GM19239 (cell line): ENCODE measurements around the gene TRPM3.

Experiments used
- DNase-seq: peaks from one replicate; pipeline ENCODE4 v3.0.0; 2011; ENCODE audit warnings: low spot score; ENCODE audit not compliant: insufficient read length
- FAIRE-seq: peaks from 2 replicates; lab custom pipeline; 2011; peaks lifted over from hg19 to GRCh38; lab: Jason Lieb, UNC

TRPM3 gene

DNA sequence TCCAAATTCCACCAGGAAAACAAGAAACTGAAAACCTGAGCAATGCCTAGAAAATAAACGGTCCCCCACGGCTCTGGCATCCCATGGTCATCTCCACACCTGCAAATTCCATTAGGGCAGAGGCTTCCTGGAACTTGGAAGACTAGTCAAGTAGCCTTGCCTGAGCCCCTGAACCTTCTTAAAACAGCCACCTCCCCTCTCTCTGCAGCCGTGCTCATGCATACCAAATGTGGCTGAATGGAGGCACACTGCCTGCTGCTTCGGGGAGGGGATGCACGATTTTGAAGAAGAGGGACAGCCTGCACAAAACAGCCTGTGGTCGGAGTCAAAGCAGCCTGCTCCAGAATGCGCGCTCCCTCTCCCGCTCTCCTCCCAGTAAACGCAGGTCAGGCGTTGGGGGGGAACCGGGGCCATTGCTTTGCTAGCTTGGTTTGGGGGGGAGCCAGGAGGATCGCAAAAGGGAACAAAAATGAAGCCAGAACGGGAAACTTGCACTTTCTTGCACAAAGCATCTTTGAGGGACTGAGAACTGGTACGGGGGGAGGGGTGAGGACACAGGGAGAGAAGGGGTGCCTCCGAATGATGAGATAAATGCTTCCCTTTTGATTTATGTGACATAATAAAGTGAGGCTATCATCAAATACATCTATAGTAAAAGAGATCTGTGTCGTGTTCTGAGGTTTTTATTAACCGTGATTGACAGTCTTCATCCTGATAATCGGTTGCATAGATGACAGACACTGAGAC is at the start of gene TRPM3:
Gene TRPM3, minus strand, starts transcription at position 347 of the 747 bp plus-strand sequence. Its CDS starts 267 bp downstream, at position 80.
- DNase-seq (no peak), FAIRE-seq (no peak)

DNA sequence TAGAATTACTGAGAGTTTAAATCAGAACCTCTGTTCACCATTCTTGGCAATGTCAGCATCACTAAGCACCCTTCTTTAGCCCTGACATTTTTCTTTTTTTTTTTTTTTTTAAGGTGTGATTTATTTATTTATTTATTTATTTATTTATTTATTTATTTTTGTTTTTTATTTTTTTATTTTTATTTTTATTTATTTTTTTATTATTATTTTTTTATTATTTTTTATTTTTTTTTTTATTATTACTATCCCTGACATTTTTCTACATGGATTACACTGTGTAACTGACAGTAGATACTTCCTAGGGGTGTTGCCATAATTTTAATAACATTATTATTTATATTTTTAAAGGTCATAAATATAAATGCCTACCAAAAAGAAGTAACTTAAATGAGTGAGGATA is 47.0 kb upstream of the TRPM3 start:
- FAIRE-seq = no peak
- DNase-seq = no peak

- no peak for FAIRE-seq
- no peak for DNase-seq
Observed at GRCh38 chr9:71162126-71162525, 40.7 kb upstream of the TRPM3 start.

GRCh38 chr9:71157731-71158130 is 36.3 kb upstream of the TRPM3 start:
- DNase-seq (no peak), FAIRE-seq (no peak)

- no peak for FAIRE-seq
- no peak for DNase-seq
Observed at GRCh38 chr9:71147368-71147767, 25.9 kb upstream of the TRPM3 start.

DNA sequence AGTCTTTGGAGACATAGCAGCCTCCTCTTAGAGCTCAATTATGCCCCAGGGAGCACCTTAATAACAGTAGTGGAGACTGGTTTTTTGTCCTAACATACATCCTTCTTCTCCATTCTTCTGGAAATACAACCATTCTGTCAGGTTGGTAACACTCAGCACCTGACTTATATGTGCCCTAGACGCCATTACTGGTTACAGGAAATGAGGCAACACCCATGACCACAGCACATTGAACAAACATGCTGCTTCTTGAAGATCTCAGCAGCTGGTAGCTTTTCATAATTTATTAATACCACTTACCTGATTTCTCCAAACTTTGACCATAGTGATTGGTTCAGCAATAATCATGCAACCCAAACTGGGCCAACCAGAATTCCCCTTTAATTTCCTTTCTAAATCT is 25.1 kb upstream of the TRPM3 start:
- DNase-seq = no peak

DNA sequence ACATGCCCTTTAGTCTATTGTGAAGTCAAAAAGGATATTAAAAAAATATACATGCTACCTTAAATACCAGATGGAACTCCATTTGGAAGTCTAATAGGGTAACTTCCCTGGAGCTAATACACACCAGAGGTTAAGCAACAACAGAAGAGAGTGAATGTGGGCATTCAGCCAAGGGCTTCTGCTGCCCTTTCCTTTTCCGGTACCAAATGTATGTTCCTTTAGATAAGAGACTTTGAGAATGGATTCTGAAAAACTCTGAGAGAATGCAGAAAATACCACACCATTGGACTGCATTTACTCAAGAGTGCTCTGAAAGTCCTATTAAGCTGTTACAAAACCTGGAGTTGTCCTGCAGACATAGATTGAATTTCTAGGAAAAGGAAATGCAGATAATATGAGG is 23.8 kb upstream of the TRPM3 start:
- FAIRE-seq = no peak
- no peak for DNase-seq

More for the DNA sequence above, 25.1 kb upstream of the TRPM3 start:
- no peak for FAIRE-seq

GRCh38 chr9:71144495-71144894 is 23.1 kb upstream of the TRPM3 start:
- FAIRE-seq (no peak), DNase-seq (no peak)

GRCh38 chr9:71136696-71137095 is 15.3 kb upstream of the TRPM3 start:
- FAIRE-seq (no peak), DNase-seq (no peak)

GRCh38 chr9:71131145-71131544 is 9.7 kb upstream of the TRPM3 start:
- no peak for DNase-seq
- no peak for FAIRE-seq

- FAIRE-seq (no peak), DNase-seq (no peak)
Observed at GRCh38 chr9:71130521-71130920, 9.1 kb upstream of the TRPM3 start.

DNA sequence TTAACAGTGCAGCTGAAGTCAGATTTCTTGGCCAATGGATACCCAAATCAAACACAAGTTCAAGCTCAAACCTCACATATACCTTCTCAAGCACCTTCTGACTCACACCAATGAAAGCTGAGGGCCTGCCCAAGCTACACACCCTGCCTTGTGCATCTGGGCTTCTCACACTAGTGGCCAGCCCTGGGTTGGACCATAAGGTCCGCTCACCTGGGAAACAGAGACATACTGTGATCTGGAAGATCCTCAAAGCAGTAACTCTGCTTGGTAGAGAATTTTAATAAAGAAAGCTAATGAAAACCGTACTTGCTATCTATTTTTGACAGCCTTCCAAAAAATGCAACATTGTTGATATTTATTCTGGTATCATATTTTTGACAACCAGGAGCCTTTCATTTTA is 7.4 kb upstream of the TRPM3 start:
- no peak for DNase-seq
- no peak for FAIRE-seq

- FAIRE-seq (no peak), DNase-seq (no peak)
Observed at GRCh38 chr9:71127301-71127700, 5.9 kb upstream of the TRPM3 start.

DNA sequence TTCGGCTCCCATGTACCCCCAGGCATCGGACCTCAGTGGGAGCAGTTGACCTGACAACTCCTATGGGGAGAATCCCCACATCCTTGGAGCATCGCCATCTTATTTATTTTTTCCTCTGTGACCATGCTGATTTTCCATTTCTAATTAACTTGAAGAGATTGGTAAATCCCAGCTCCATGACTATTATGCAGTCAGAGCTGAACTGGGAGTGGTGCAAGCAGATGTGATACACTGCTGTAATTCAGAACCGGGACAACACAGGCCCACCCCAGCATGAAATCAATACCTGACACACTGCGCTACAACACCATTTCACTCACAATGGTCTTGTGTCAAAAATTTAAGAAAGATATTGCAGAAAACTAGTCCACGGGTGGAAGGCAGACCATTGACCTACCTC is 1.0 kb upstream of the TRPM3 start:
- FAIRE-seq = no peak
- no peak for DNase-seq

DNA sequence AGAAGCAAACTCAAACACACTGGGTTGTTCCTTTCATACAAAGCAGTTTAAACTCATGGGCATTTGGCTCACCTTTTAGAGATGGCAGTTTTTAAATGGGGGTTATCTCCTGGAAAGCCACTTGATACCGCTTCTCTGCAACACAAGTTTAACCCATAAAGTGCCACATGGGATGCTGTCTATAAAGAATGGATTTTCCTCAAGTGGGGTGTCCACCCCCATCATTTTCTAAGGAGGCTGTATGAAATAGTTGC is 528 bp upstream of the TRPM3 start:
- FAIRE-seq = no peak
- DNase-seq = no peak

DNA sequence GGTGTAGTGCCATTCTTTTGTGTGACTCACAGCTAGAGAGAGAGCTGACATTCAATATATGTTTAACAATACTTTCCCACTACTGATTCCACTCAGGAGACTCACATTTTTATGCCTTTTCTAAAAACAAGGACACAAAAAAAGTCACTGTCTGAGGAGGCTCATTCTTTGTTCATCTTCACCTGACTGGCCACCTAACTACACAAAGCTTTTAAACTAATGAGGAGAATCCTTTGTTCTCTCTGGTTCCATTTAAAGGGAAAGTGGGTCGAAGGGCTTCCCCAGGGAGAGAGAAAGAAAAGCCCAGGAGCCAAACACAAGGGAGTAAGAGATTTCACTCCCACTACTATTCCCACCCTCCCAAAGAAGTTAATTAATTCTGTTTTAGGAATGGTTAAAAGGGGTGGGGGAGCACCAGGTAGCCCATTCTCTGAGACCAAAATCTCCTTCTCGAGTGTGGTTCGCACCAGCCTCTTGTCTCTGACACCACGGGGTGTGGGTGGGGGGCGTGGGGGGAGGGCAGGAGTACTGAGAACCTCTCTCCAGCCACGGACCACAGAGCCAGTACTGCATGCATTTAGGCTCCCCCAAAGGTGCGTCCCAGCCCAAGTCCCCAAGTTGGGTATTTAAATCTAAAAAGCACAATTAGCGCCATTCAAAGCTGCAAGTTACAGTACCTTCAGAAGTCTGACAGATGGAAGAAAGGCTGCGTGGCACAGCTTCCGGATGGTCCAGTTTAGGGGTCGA is 747 bp downstream of the TRPM3 start:
- DNase-seq (no peak), FAIRE-seq (no peak)

- DNase-seq = no peak
- no peak for FAIRE-seq
Observed at GRCh38 chr9:71119746-71120145, 1.7 kb downstream of the TRPM3 start.

- no peak for DNase-seq
- no peak for FAIRE-seq
Observed at GRCh38 chr9:71118324-71118723, 3.1 kb downstream of the TRPM3 start.

- no peak for DNase-seq
- FAIRE-seq = no peak
Observed at GRCh38 chr9:71115448-71115975, 5.9 kb downstream of the TRPM3 start.

DNA sequence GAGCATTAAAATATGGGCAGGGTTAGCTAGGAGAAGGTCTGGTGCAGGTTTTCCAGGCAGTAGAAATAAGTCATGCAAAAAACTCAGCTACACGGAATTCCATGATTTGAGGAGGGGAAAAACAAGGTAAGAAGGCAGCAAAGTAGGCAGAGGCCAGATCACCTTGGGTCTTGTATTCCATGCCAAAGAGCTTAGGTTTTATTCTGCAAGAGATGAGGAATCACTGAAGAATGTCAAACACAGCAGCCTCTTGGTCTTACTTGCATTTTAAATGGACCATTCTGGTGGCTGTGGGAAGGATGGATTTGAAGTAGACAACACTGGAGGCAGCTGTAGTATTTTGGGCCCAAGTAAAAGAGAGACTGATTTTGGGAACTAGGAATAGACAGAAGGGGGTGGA is 8.6 kb downstream of the TRPM3 start:
- DNase-seq = no peak
- no peak for FAIRE-seq

DNA sequence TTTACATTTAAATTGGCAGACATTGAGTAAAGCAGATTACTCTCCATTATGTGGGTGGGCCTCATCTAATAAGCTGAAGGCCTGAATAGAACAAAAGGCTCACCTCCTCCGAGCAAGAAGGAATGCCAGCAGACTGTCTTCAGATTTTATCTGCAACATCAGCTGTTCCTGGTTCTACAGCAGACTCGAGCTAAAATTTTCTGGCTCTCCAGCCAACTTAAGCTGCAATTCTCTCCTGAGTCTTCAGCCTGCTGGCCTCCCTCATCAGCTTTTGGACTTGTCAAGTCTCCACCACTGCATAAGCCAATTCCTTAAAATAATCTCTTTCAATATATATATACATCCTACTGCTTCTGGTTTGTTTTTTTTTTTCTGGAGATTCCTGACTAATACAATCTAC is 12.5 kb downstream of the TRPM3 start:
- DNase-seq (no peak), FAIRE-seq (no peak)

DNA sequence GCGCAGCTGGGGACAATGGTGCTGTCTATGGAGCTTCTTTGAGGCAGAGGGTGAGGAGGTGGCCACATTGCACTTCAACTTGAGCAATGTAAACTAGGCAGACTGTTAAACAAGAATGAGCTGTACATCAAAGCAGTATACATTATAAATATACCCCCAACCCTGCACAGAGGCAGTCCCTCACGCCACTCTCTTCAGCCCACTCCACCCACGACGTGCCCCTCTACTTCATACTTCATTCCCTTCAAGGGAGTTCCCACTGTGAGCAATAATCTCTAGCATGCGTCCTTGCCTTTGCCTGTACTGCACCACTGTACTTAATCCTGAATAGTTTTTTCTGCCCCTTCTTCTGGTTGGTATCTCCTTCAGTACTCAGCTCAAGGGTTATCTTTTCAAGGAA is 14.4 kb downstream of the TRPM3 start:
- FAIRE-seq (no peak), DNase-seq (no peak)
